HepG2 (cell line): Measurements from ENCODE around the gene MGA. TPM values are rescaled to one million over a fixed set of nuclear protein-coding genes. Genes with fewer than 3 reads are reported as not detected.
A peak's percentile ranks its signal among the peaks of the same experiment; 100 is the strongest.

Experiments used
- BRCA1 ChIP-seq: sonication (generic); formaldehyde crosslinking; IDR thresholded peaks from 2 replicates; pipeline ENCODE4 v1.4.0; 2020; ENCODE audit warnings: missing genetic modification reagents
- NFKBIZ ChIP-seq: IDR thresholded peaks from 2 replicates; pipeline ENCODE4 v1.6.1; 2018; ENCODE audit warnings: missing genetic modification reagents, missing compliant biosample characterization
- TEAD3 ChIP-seq: optimal IDR thresholded peaks from 2 replicates; pipeline ENCODE3; 2016; ENCODE audit warnings: borderline replicate concordance
- ZBTB1 ChIP-seq: sonication (generic); formaldehyde crosslinking; IDR thresholded peaks from 2 replicates; pipeline ENCODE4 v1.4.0; 2020; ENCODE audit warnings: missing genetic modification reagents, borderline replicate concordance
- ZMAT3 ChIP-seq: sonication (generic); formaldehyde crosslinking; conservative IDR thresholded peaks from 2 replicates; pipeline ENCODE4 v1.7.0; 2021; ENCODE audit warnings: missing genetic modification reagents
- ZNF230 ChIP-seq: sonication (generic); formaldehyde crosslinking; IDR thresholded peaks from 2 replicates; pipeline ENCODE4 v1.4.0; 2020; ENCODE audit warnings: mild to moderate bottlenecking, missing genetic modification reagents
- ZNF629 ChIP-seq: sonication (generic); formaldehyde crosslinking; conservative IDR thresholded peaks from 2 replicates; pipeline ENCODE4 v1.5.0; 2020; ENCODE audit warnings: missing genetic modification reagents
- ZNF703 ChIP-seq: sonication (generic); formaldehyde crosslinking; IDR thresholded peaks from 2 replicates; pipeline ENCODE4 v1.5.1; 2020; ENCODE audit warnings: missing genetic modification reagents, mild to moderate bottlenecking, moderate library complexity, borderline replicate concordance
- ZNF816 ChIP-seq: sonication (generic); formaldehyde crosslinking; IDR thresholded peaks from 2 replicates; pipeline ENCODE4 v1.8.0; 2022; ENCODE audit warnings: missing genetic modification reagents, mild to moderate bottlenecking, borderline replicate concordance
- polyA plus RNA-seq, 8 experiments: library from polyadenylated mRNA; depleted of rRNA in 3 of 8; stranded (reverse) in 7 of 8; unstranded in 1 of 8; fragments of >200 nt; fragmentation: Illumina TruSeq in 4 of 8; extraction: Trizol in 4 of 8; gene quantifications; 2 replicates each; pipeline versions ENCODE4 v1.2.1 to v1.2.3, GENCODE V29; 2011 to 2016; ENCODE audit warnings: low read depth in 4 of 8, missing spikeins in 1 of 8, mixed read lengths in 1 of 8; ENCODE audit not compliant: insufficient read depth in 1 of 8
- total RNA-seq, 5 experiments: library from RNA; depleted of rRNA; stranded (reverse); fragments of >200 nt; fragmentation: Illumina TruSeq; extraction: Trizol; gene quantifications; 2 replicates each; pipeline ENCODE4 v1.2.3, GENCODE V29; 2016; ENCODE audit warnings: low read depth in 1 of 5
- TF ChIP-seq, protein P1 (sequence below): sonication (generic); formaldehyde crosslinking; IDR thresholded peaks from 2 replicates; pipeline ENCODE4 v1.4.0; 2020; ENCODE audit warnings: missing genetic modification reagents
- TF ChIP-seq, protein P2 (sequence below): sonication (generic); formaldehyde crosslinking; IDR thresholded peaks from 2 replicates; pipeline ENCODE4 v1.4.0; 2020; ENCODE audit warnings: mild to moderate bottlenecking, missing genetic modification reagents

MGA gene
- total and polyA plus RNA-seq, 2 of the 13 experiments (the other 11 are each of a cell fraction or from before 2014, with no cell fraction given), result 5.3 to 59.0 TPM

DNA sequence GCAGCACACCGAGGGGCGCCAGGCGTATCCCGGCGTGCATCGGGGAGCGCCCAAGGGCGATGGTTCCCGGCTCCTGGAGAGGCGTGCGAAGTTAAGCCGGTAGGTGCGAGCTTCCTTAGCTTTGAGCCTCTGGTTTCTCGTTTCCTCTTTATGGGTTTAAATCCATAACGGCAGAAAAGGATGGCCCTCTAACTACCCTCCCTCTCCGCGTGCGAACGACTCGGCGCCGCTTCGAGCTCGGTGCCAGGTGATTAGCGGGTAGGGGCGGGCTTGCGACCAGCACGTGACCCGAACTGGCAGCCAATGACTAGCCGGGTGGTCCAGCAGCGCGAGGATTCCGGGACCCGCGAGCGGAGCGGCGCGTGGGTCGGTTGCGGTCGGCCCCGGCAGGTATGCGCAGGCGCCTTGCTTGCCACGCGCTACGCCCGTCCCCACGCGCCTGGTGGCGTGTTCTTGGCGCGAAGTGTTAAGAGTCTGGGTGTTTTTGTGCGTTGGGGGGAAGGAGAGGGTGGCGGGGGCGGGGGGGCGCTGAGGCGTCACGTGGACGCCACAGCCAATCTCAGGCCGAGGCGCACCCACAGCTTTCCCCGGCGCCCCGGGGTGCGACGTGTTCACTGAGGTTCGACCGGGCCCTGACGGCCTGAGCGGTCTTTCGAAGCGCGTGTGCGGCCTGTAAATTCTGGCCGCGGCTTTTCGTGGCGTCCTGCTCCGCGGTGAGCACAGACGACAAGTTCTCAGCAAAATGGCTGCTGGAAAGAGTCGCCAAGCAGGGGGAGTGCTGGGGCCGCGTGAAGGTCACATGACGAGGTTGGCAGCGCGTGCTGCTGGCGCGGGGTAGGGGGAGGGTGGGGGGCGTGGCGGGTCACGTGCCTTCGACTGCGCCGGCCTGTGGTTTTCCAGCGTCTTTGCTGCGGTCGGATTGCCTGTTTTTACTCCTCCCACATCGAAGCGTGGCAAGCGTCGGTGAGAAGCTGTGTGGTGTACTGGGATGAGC, 38.7 kb upstream of the MGA start (continued):
- TF ChIP-seq, protein P1, sequence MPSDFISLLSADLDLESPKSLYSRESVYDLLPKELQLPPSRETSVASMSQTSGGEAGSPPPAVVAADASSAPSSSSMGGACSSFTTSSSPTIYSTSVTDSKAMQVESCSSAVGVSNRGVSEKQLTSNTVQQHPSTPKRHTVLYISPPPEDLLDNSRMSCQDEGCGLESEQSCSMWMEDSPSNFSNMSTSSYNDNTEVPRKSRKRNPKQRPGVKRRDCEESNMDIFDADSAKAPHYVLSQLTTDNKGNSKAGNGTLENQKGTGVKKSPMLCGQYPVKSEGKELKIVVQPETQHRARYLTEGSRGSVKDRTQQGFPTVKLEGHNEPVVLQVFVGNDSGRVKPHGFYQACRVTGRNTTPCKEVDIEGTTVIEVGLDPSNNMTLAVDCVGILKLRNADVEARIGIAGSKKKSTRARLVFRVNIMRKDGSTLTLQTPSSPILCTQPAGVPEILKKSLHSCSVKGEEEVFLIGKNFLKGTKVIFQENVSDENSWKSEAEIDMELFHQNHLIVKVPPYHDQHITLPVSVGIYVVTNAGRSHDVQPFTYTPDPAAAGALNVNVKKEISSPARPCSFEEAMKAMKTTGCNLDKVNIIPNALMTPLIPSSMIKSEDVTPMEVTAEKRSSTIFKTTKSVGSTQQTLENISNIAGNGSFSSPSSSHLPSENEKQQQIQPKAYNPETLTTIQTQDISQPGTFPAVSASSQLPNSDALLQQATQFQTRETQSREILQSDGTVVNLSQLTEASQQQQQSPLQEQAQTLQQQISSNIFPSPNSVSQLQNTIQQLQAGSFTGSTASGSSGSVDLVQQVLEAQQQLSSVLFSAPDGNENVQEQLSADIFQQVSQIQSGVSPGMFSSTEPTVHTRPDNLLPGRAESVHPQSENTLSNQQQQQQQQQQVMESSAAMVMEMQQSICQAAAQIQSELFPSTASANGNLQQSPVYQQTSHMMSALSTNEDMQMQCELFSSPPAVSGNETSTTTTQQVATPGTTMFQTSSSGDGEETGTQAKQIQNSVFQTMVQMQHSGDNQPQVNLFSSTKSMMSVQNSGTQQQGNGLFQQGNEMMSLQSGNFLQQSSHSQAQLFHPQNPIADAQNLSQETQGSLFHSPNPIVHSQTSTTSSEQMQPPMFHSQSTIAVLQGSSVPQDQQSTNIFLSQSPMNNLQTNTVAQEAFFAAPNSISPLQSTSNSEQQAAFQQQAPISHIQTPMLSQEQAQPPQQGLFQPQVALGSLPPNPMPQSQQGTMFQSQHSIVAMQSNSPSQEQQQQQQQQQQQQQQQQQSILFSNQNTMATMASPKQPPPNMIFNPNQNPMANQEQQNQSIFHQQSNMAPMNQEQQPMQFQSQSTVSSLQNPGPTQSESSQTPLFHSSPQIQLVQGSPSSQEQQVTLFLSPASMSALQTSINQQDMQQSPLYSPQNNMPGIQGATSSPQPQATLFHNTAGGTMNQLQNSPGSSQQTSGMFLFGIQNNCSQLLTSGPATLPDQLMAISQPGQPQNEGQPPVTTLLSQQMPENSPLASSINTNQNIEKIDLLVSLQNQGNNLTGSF (CRISPR knock-in tag), result peak; percentile 97
- TF ChIP-seq ZBTB1 (CRISPR knock-in tag) (peak; percentile 37; the same call in 1 of the 2 replicates), ZMAT3 (CRISPR knock-in tag) (peak; percentile 98), ZNF629 (CRISPR knock-in tag) (peak; percentile 63), BRCA1 (CRISPR knock-in tag) (peak; percentile 75; the same call in 1 of the 2 replicates), ZNF816 (peak; percentile 95; the same call in 1 of the 2 replicates), ZNF703 (CRISPR knock-in tag) (peak; percentile 96), NFKBIZ (CRISPR knock-in tag) (peak; percentile 95), TEAD3 (CRISPR knock-in tag) (peak; percentile 53), ZNF230 (CRISPR knock-in tag) (peak; percentile 98)
- TF ChIP-seq, protein P2, sequence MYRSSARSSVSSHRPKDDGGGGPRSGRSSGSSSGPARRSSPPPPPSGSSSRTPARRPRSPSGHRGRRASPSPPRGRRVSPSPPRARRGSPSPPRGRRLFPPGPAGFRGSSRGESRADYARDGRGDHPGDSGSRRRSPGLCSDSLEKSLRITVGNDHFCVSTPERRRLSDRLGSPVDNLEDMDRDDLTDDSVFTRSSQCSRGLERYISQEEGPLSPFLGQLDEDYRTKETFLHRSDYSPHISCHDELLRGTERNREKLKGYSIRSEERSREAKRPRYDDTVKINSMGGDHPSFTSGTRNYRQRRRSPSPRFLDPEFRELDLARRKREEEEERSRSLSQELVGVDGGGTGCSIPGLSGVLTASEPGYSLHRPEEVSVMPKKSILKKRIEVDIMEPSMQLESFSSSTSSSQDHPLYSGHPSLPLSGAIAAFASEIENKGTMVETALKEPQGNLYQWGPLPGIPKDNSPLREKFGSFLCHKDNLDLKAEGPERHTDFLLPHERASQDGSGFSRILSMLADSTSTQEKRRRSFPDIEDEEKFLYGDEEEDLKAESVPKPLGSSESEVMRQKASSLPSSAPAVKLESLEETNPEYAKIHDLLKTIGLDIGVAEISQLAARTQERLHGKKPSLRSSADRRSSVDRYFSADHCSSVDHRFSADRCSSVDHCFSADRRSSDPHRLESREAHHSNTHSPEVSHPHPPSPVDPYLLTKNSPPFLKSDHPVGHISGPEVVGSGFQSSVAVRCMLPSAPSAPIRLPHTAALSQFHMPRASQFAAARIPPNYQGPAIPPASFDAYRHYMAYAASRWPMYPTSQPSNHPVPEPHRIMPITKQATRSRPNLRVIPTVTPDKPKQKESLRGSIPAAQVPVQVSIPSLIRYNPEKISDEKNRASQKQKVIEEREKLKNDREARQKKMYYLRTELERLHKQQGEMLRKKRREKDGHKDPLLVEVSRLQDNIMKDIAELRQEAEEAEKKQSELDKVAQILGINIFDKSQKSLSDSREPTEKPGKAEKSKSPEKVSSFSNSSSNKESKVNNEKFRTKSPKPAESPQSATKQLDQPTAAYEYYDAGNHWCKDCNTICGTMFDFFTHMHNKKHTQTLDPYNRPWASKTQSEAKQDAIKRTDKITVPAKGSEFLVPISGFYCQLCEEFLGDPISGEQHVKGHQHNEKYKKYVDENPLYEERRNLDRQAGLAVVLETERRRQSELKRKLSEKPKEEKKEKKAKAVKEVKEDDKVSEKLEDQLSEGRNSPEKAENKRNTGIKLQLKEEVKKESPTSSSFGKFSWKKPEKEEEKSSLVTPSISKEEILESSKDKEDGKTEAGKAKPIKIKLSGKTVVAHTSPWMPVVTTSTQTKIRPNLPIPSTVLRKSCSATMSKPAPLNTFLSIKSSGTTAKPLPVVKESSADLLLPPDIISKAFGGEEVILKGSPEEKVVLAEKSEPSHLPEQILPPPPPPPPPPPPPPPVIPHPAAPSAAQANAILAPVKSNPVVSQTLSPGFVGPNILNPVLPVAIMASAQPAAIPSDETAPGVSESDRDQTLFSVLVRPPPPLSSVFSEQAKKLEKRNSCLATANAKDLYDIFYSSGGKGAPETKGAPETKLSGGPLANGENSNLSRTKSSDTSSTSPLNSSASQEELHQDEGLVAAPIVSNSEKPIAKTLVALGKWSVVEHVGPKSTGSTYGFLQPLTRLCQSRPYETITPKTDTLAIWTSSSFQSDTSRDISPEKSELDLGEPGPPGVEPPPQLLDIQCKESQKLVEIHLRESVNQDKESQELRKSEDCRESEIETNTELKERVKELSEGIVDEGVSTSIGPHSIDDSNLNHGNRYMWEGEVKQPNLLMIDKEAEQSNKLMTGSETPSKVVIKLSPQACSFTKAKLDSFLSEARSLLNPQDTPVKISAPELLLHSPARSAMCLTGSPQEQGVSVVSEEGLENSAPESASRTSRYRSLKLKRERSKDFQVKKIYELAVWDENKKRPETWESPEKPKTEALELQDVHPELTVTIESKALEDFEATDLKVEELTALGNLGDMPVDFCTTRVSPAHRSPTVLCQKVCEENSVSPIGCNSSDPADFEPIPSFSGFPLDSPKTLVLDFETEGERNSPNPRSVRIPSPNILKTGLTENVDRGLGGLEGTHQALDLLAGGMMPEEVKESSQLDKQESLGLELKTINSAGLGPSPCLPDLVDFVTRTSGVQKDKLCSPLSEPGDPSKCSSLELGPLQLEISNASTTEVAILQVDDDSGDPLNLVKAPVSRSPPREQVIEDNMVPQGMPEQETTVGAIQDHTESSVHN (CRISPR knock-in tag), result peak; percentile 95
